ENCODE results near the gene ANKRD11.
A peak's percentile ranks its signal among the peaks of the same experiment; 100 is the strongest.

Gene ANKRD11

GRCh38 chr16:89482150-89482816 lies 8.1 kb downstream of the ANKRD11 start:
- peaks cover 10% of the 10 kb centered on the region for H3F3A ChIP-seq (ENCODE audit: control insufficient read depth, insufficient read depth)
- no peaks in the 10 kb centered on the region for H3K27me3 ChIP-seq (ENCODE audit: control insufficient read depth, low read length)
- H3K4me3 ChIP-seq (ENCODE audit: low read length): no peak overlapping the region
- no peaks in the 10 kb centered on the region for H3K9me2 ChIP-seq (replicated peaks; ENCODE audit: control insufficient read depth, low read length)
- no peaks in the 10 kb centered on the region for H3K9me3 ChIP-seq (ENCODE audit: control insufficient read depth, insufficient read depth, low read length)
- peaks cover 76% of the 10 kb centered on the region for H4K20me1 ChIP-seq (ENCODE audit: control insufficient read depth, insufficient read depth, low read depth, low read length)
- peaks cover 100% of the 10 kb centered on the region for H3K79me2 ChIP-seq (ENCODE audit: control insufficient read depth, low read length)
- H3K4me1 ChIP-seq (ENCODE audit: control insufficient read depth, low read length): peaks cover 80% of the 10 kb centered on the region
- H3K4me2 ChIP-seq (ENCODE audit: low read length): no peak overlapping the region
- peaks cover 23% of the 10 kb centered on the region for H3K36me3 ChIP-seq (ENCODE audit: control insufficient read depth, low read length)
- no peak overlapping the region for H3K27ac ChIP-seq (ENCODE audit: low read depth, low read length)
- TF ChIP-seq, protein P1, sequence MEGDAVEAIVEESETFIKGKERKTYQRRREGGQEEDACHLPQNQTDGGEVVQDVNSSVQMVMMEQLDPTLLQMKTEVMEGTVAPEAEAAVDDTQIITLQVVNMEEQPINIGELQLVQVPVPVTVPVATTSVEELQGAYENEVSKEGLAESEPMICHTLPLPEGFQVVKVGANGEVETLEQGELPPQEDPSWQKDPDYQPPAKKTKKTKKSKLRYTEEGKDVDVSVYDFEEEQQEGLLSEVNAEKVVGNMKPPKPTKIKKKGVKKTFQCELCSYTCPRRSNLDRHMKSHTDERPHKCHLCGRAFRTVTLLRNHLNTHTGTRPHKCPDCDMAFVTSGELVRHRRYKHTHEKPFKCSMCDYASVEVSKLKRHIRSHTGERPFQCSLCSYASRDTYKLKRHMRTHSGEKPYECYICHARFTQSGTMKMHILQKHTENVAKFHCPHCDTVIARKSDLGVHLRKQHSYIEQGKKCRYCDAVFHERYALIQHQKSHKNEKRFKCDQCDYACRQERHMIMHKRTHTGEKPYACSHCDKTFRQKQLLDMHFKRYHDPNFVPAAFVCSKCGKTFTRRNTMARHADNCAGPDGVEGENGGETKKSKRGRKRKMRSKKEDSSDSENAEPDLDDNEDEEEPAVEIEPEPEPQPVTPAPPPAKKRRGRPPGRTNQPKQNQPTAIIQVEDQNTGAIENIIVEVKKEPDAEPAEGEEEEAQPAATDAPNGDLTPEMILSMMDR (IDR thresholded peaks at IDR 0.05; ENCODE audit: low read depth, low read length, poor library complexity, severe bottlenecking): no peak
- TF ChIP-seq EZH2phosphoT487 (IDR thresholded peaks at IDR 0.05; ENCODE audit: borderline replicate concordance, low read length): no peak

GRCh38 chr16:89481356-89481955 lies 8.9 kb downstream of the ANKRD11 start:
- H4K20me1 ChIP-seq (ENCODE audit: control insufficient read depth, insufficient read depth, low read depth, low read length): peaks cover 70% of the 10 kb centered on the region

GRCh38 chr16:89478576-89479221 lies 11.7 kb downstream of the ANKRD11 start:
- Histone ChIP-seq H3K36me3 (ENCODE audit: control insufficient read depth, low read length) (peaks cover 9% of the 10 kb centered on the region), H3K27me3 (ENCODE audit: control insufficient read depth, low read length) (no peaks in the 10 kb centered on the region), H3K4me3 (ENCODE audit: low read length) (peak overlapping the region; percentile 44), H3K79me2 (ENCODE audit: control insufficient read depth, low read length) (peaks cover 100% of the 10 kb centered on the region), H3K27ac (ENCODE audit: low read depth, low read length) (no peak overlapping the region; the same call in 1 of the 2 replicates), H4K20me1 (ENCODE audit: control insufficient read depth, insufficient read depth, low read depth, low read length) (peaks cover 73% of the 10 kb centered on the region), H3K4me2 (ENCODE audit: low read length) (peak overlapping the region; percentile 66), H3K4me1 (ENCODE audit: control insufficient read depth, low read length) (peaks cover 71% of the 10 kb centered on the region), H3K9me2 (replicated peaks; ENCODE audit: control insufficient read depth, low read length) (no peaks in the 10 kb centered on the region), H3F3A (ENCODE audit: control insufficient read depth, insufficient read depth) (peaks cover 13% of the 10 kb centered on the region), H3K9me3 (ENCODE audit: control insufficient read depth, insufficient read depth, low read length) (no peaks in the 10 kb centered on the region)
- no peak for TF ChIP-seq EZH2phosphoT487 (IDR thresholded peaks at IDR 0.05; ENCODE audit: borderline replicate concordance, low read length)
- TF ChIP-seq, protein P1 (IDR thresholded peaks at IDR 0.05; ENCODE audit: low read depth, low read length, poor library complexity, severe bottlenecking): no peak

More at GRCh38 chr16:89481356-89481955, 8.9 kb downstream of the ANKRD11 start:
- Histone ChIP-seq H3K4me3 (ENCODE audit: low read length) (no peak overlapping the region), H3K4me1 (ENCODE audit: control insufficient read depth, low read length) (peaks cover 80% of the 10 kb centered on the region), H3K79me2 (ENCODE audit: control insufficient read depth, low read length) (peaks cover 100% of the 10 kb centered on the region), H3K27ac (ENCODE audit: low read depth, low read length) (no peak overlapping the region), H3K27me3 (ENCODE audit: control insufficient read depth, low read length) (no peaks in the 10 kb centered on the region), H3K36me3 (ENCODE audit: control insufficient read depth, low read length) (peaks cover 18% of the 10 kb centered on the region), H3K4me2 (ENCODE audit: low read length) (no peak overlapping the region), H3K9me2 (replicated peaks; ENCODE audit: control insufficient read depth, low read length) (no peaks in the 10 kb centered on the region), H3F3A (ENCODE audit: control insufficient read depth, insufficient read depth) (peaks cover 13% of the 10 kb centered on the region), H3K9me3 (ENCODE audit: control insufficient read depth, insufficient read depth, low read length) (no peaks in the 10 kb centered on the region)
- TF ChIP-seq, protein P1 (IDR thresholded peaks at IDR 0.05; ENCODE audit: low read depth, low read length, poor library complexity, severe bottlenecking): no peak
- TF ChIP-seq EZH2phosphoT487 (IDR thresholded peaks at IDR 0.05; ENCODE audit: borderline replicate concordance, low read length): no peak

Data from DOHH2 (cell line).